Measurements from ENCODE around the gene PLCB2. TPM values are rescaled to one million over a fixed set of nuclear protein-coding genes. Genes with fewer than 3 reads are reported as not detected.

PLCB2 gene
- total RNA-seq, 1 experiment from 2014 or later = 1.7 TPM

GRCh38 chr15:40266828-40267304 lies 40.9 kb downstream of the PLCB2 start:
- Histone ChIP-seq H3K9me3 (ENCODE audit: control insufficient read depth, insufficient read depth, low read depth, low read length) (no peaks in the 10 kb centered on the region), H3K4me1 (ENCODE audit: control insufficient read depth, insufficient read depth, low read length) (peaks cover 23% of the 10 kb centered on the region), H3K27me3 (ENCODE audit: control insufficient read depth, insufficient read depth, low read length) (no peaks in the 10 kb centered on the region), H3K27ac (ENCODE audit: low read length) (peak overlapping the region; percentile 48), H3K36me3 (ENCODE audit: control insufficient read depth, insufficient read depth, low read length) (no peaks in the 10 kb centered on the region), H3K4me3 (ENCODE audit: low read depth in 2 of 2, low read length in 2 of 2) (no peak overlapping the region)
- DNase-seq (ENCODE audit: low read depth, low spot score) (peak; percentile 22), ATAC-seq (peak; percentile 81)
- TF ChIP-seq TCF7L2 (IDR thresholded peaks at IDR 0.05; ENCODE audit: low read depth, low read length) (no peak), POLR2AphosphoS5 (IDR thresholded peaks at IDR 0.05; ENCODE audit: low read depth, low read length) (no peak), REST (IDR thresholded peaks at IDR 0.05; ENCODE audit: insufficient read depth in 1 of 2, low read depth in 2 of 2, low read length in 1 of 2) (no peak), SIN3A (IDR thresholded peaks at IDR 0.05; ENCODE audit: borderline replicate concordance, insufficient read depth, low read depth, low read length) (no peak)
- TF ChIP-seq, protein P1, sequence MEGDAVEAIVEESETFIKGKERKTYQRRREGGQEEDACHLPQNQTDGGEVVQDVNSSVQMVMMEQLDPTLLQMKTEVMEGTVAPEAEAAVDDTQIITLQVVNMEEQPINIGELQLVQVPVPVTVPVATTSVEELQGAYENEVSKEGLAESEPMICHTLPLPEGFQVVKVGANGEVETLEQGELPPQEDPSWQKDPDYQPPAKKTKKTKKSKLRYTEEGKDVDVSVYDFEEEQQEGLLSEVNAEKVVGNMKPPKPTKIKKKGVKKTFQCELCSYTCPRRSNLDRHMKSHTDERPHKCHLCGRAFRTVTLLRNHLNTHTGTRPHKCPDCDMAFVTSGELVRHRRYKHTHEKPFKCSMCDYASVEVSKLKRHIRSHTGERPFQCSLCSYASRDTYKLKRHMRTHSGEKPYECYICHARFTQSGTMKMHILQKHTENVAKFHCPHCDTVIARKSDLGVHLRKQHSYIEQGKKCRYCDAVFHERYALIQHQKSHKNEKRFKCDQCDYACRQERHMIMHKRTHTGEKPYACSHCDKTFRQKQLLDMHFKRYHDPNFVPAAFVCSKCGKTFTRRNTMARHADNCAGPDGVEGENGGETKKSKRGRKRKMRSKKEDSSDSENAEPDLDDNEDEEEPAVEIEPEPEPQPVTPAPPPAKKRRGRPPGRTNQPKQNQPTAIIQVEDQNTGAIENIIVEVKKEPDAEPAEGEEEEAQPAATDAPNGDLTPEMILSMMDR (IDR thresholded peaks at IDR 0.05) = no peak
- in situ Hi-C loops (cut with HindIII; ENCODE audit: low pct_unique_long_range_greater_than_20kb, low sequenced_read_pairs) = no loop called here
- intact Hi-C loops (cut with micrococcal nuclease; ENCODE audit: unreplicated experiment) = no loop called here
- POLR2A ChIA-PET = no interaction called here
- no TSS peak for BruUV-seq (replicated peaks)
- CTCF ChIA-PET = no interaction called here

- in situ Hi-C loops (cut with HindIII; ENCODE audit: low pct_unique_long_range_greater_than_20kb, low sequenced_read_pairs) (no loop called here), intact Hi-C loops (cut with micrococcal nuclease; ENCODE audit: unreplicated experiment) (no loop called here)
- BruUV-seq (replicated peaks) = no TSS peak
- Histone ChIP-seq H3K4me3 (ENCODE audit: low read depth in 2 of 2, low read length in 2 of 2) (no peak overlapping the region), H3K27me3 (ENCODE audit: control insufficient read depth, insufficient read depth, low read length) (no peaks in the 10 kb centered on the region), H3K4me1 (ENCODE audit: control insufficient read depth, insufficient read depth, low read length) (peaks cover 23% of the 10 kb centered on the region), H3K9me3 (ENCODE audit: control insufficient read depth, insufficient read depth, low read depth, low read length) (no peaks in the 10 kb centered on the region), H3K36me3 (ENCODE audit: control insufficient read depth, insufficient read depth, low read length) (no peaks in the 10 kb centered on the region), H3K27ac (ENCODE audit: low read length) (no peak overlapping the region)
- no peak for ATAC-seq
- ChIA-PET CTCF (no interaction called here), POLR2A (no interaction called here)
- no peak for DNase-seq (ENCODE audit: low read depth, low spot score)
- TF ChIP-seq SIN3A (IDR thresholded peaks at IDR 0.05; ENCODE audit: borderline replicate concordance, insufficient read depth, low read depth, low read length) (no peak), TCF7L2 (IDR thresholded peaks at IDR 0.05; ENCODE audit: low read depth, low read length) (no peak), REST (IDR thresholded peaks at IDR 0.05; ENCODE audit: insufficient read depth in 1 of 2, low read depth in 2 of 2, low read length in 1 of 2) (no peak), POLR2AphosphoS5 (IDR thresholded peaks at IDR 0.05; ENCODE audit: low read depth, low read length) (no peak)
- TF ChIP-seq, protein P1 (IDR thresholded peaks at IDR 0.05) = no peak
Measured at GRCh38 chr15:40265875-40266274, 41.9 kb downstream of the PLCB2 start.

All from Panc1 (cell line).